ENCODE data around the gene MPRIP. TPM values are rescaled to one million over a fixed set of nuclear protein-coding genes. Genes with fewer than 3 reads are reported as not detected.
A peak's percentile ranks its signal among the peaks of the same experiment; 100 is the strongest.

Gene MPRIP
- total RNA-seq, 2 donors from 2014 or later: 235 to 252 TPM

- no peak for ATAC-seq (ENCODE audit: insufficient number of reproducible peaks, low FRiP score, low read depth)
- no peaks in the 10 kb centered on the region for H3K36me3 ChIP-seq
- peaks cover 3 to 27% of the 10 kb centered on the region in 2 donors for H3K4me1 ChIP-seq (ENCODE audit: control insufficient read depth in 1 of 2, low read depth in 2 of 2)
- TF ChIP-seq CTCF (IDR thresholded peaks at IDR 0.05): no peak
- DNase-seq (ENCODE audit: low spot score): no peak
- H3K27me3 ChIP-seq (replicated peaks; ENCODE audit: insufficient read depth): no peaks in the 10 kb centered on the region
- peak overlapping the region; percentile 56 to 62 for H3K27ac ChIP-seq
- no peak overlapping the region for H3K4me3 ChIP-seq
- no peaks in the 10 kb centered on the region for H3K9me3 ChIP-seq
Observed at GRCh38 chr17:17020821-17021193, 21.4 kb upstream of the MPRIP start.

GRCh38 chr17:17021194-17021863 lies 20.9 kb upstream of the MPRIP start:
- no peaks in the 10 kb centered on the region for H3K27me3 ChIP-seq (replicated peaks; ENCODE audit: insufficient read depth)
- ATAC-seq (ENCODE audit: insufficient number of reproducible peaks, low FRiP score, low read depth) (no peak), DNase-seq (ENCODE audit: low spot score) (peak; percentile 72)
- no peak for TF ChIP-seq CTCF (IDR thresholded peaks at IDR 0.05)
- peak overlapping the region; percentile 56 to 62 for H3K27ac ChIP-seq
- H3K4me3 ChIP-seq: no peak overlapping the region
- peaks cover 3 to 27% of the 10 kb centered on the region in 2 donors for H3K4me1 ChIP-seq (ENCODE audit: control insufficient read depth in 1 of 2, low read depth in 2 of 2)
- H3K9me3 ChIP-seq: no peaks in the 10 kb centered on the region
- no peaks in the 10 kb centered on the region for H3K36me3 ChIP-seq

GRCh38 chr17:17022011-17022410 lies 20.2 kb upstream of the MPRIP start:
- H3K4me3 ChIP-seq: no peak overlapping the region
- peak overlapping the region; percentile 56 to 62 for H3K27ac ChIP-seq
- H3K4me1 ChIP-seq (ENCODE audit: control insufficient read depth in 1 of 2, low read depth in 2 of 2): peaks cover 3 to 27% of the 10 kb centered on the region in 2 donors
- no peaks in the 10 kb centered on the region for H3K27me3 ChIP-seq (replicated peaks; ENCODE audit: insufficient read depth)
- no peak for TF ChIP-seq CTCF (IDR thresholded peaks at IDR 0.05)
- ATAC-seq (ENCODE audit: insufficient number of reproducible peaks, low FRiP score, low read depth) (no peak), DNase-seq (ENCODE audit: low spot score) (no peak)
- no peaks in the 10 kb centered on the region for H3K9me3 ChIP-seq
- H3K36me3 ChIP-seq: no peaks in the 10 kb centered on the region

GRCh38 chr17:17022456-17022855 lies 19.8 kb upstream of the MPRIP start:
- ATAC-seq (ENCODE audit: insufficient number of reproducible peaks, low FRiP score, low read depth) (no peak), DNase-seq (ENCODE audit: low spot score) (no peak)
- Histone ChIP-seq H3K27ac (no peak overlapping the region), H3K36me3 (no peaks in the 10 kb centered on the region), H3K27me3 (replicated peaks; ENCODE audit: insufficient read depth) (no peaks in the 10 kb centered on the region), H3K4me3 (no peak overlapping the region), H3K4me1 (ENCODE audit: control insufficient read depth in 1 of 2, low read depth in 2 of 2) (peaks cover 3 to 27% of the 10 kb centered on the region in 2 donors), H3K9me3 (no peaks in the 10 kb centered on the region)
- no peak for TF ChIP-seq CTCF (IDR thresholded peaks at IDR 0.05)

GRCh38 chr17:17024778-17025300 lies 17.4 kb upstream of the MPRIP start:
- H3K4me3 ChIP-seq: no peak overlapping the region
- H3K27me3 ChIP-seq (replicated peaks; ENCODE audit: insufficient read depth): no peaks in the 10 kb centered on the region
- no peak overlapping the region for H3K27ac ChIP-seq
- H3K4me1 ChIP-seq (ENCODE audit: control insufficient read depth in 1 of 2, low read depth in 2 of 2): peaks cover 3 to 27% of the 10 kb centered on the region in 2 donors
- no peak for TF ChIP-seq CTCF (IDR thresholded peaks at IDR 0.05)
- no peak for ATAC-seq (ENCODE audit: insufficient number of reproducible peaks, low FRiP score, low read depth)
- no peak for DNase-seq (ENCODE audit: low spot score)
- no peaks in the 10 kb centered on the region for H3K36me3 ChIP-seq
- H3K9me3 ChIP-seq: no peaks in the 10 kb centered on the region
